ENCODE data around the gene PSMB7.

The PSMB7 gene

GRCh38 chr9:124335320-124335707 lies 79.9 kb downstream of the PSMB7 start:
- no peak overlapping the region for H3K9ac ChIP-seq (ENCODE audit: low read length)
- no peak overlapping the region for H2AFZ ChIP-seq (ENCODE audit: low read length)
- no peak overlapping the region for H3K27ac ChIP-seq (ENCODE audit: low read length)
- H3K4me3 ChIP-seq (ENCODE audit: low read length): no peak overlapping the region
- H3K4me2 ChIP-seq (ENCODE audit: low read depth, low read length): no peak overlapping the region
- no peaks in the 10 kb centered on the region for H4K20me1 ChIP-seq (ENCODE audit: insufficient read depth, low read length)
- H3K36me3 ChIP-seq (replicated peaks; ENCODE audit: insufficient read depth, low read length): no peaks in the 10 kb centered on the region
- H3K79me2 ChIP-seq (ENCODE audit: low read length): no peaks in the 10 kb centered on the region
- DNase-seq: no peak
- H3K27me3 ChIP-seq (replicated peaks; ENCODE audit: insufficient read depth, low read length): no peaks in the 10 kb centered on the region
- no peaks in the 10 kb centered on the region for H3K9me2 ChIP-seq (replicated peaks; ENCODE audit: insufficient read depth, low read length)
- TF ChIP-seq, protein P1, sequence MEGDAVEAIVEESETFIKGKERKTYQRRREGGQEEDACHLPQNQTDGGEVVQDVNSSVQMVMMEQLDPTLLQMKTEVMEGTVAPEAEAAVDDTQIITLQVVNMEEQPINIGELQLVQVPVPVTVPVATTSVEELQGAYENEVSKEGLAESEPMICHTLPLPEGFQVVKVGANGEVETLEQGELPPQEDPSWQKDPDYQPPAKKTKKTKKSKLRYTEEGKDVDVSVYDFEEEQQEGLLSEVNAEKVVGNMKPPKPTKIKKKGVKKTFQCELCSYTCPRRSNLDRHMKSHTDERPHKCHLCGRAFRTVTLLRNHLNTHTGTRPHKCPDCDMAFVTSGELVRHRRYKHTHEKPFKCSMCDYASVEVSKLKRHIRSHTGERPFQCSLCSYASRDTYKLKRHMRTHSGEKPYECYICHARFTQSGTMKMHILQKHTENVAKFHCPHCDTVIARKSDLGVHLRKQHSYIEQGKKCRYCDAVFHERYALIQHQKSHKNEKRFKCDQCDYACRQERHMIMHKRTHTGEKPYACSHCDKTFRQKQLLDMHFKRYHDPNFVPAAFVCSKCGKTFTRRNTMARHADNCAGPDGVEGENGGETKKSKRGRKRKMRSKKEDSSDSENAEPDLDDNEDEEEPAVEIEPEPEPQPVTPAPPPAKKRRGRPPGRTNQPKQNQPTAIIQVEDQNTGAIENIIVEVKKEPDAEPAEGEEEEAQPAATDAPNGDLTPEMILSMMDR (IDR thresholded peaks at IDR 0.05; ENCODE audit: low read length): no peak
- TF ChIP-seq EZH2phosphoT487 (IDR thresholded peaks at IDR 0.05; ENCODE audit: low read length): no peak
- no peak for TF ChIP-seq EZH2 (optimal IDR thresholded peaks at IDR 0.05; ENCODE audit: low read depth, low read length)
- no peaks in the 10 kb centered on the region for H3F3A ChIP-seq (ENCODE audit: insufficient read depth, low read length)
- no peaks in the 10 kb centered on the region for H3K9me3 ChIP-seq (replicated peaks; ENCODE audit: insufficient read depth, low read length)
- H3K4me1 ChIP-seq (ENCODE audit: low read length): no peaks in the 10 kb centered on the region

- Histone ChIP-seq H3K4me2 (ENCODE audit: low read depth, low read length) (no peak overlapping the region), H4K20me1 (ENCODE audit: insufficient read depth, low read length) (no peaks in the 10 kb centered on the region), H3K9me3 (replicated peaks; ENCODE audit: insufficient read depth, low read length) (no peaks in the 10 kb centered on the region), H2AFZ (ENCODE audit: low read length) (no peak overlapping the region), H3K9me2 (replicated peaks; ENCODE audit: insufficient read depth, low read length) (no peaks in the 10 kb centered on the region), H3F3A (ENCODE audit: insufficient read depth, low read length) (no peaks in the 10 kb centered on the region), H3K27ac (ENCODE audit: low read length) (no peak overlapping the region), H3K4me3 (ENCODE audit: low read length) (no peak overlapping the region), H3K27me3 (replicated peaks; ENCODE audit: insufficient read depth, low read length) (no peaks in the 10 kb centered on the region), H3K36me3 (replicated peaks; ENCODE audit: insufficient read depth, low read length) (no peaks in the 10 kb centered on the region), H3K9ac (ENCODE audit: low read length) (no peak overlapping the region), H3K79me2 (ENCODE audit: low read length) (no peaks in the 10 kb centered on the region), H3K4me1 (ENCODE audit: low read length) (no peaks in the 10 kb centered on the region)
- TF ChIP-seq EZH2 (optimal IDR thresholded peaks at IDR 0.05; ENCODE audit: low read depth, low read length) (no peak), EZH2phosphoT487 (IDR thresholded peaks at IDR 0.05; ENCODE audit: low read length) (no peak)
- TF ChIP-seq, protein P1 (IDR thresholded peaks at IDR 0.05; ENCODE audit: low read length): no peak
- no peak for DNase-seq
Measured at GRCh38 chr9:124334568-124335319, 80.5 kb downstream of the PSMB7 start.

- H3K36me3 ChIP-seq (replicated peaks; ENCODE audit: insufficient read depth, low read length): no peaks in the 10 kb centered on the region
Measured at GRCh38 chr9:124333203-124333579, 82.1 kb downstream of the PSMB7 start.

More at GRCh38 chr9:124333203-124333579, 82.1 kb downstream of the PSMB7 start:
- Histone ChIP-seq H4K20me1 (ENCODE audit: insufficient read depth, low read length) (no peaks in the 10 kb centered on the region), H3K27ac (ENCODE audit: low read length) (no peak overlapping the region), H3K9ac (ENCODE audit: low read length) (no peak overlapping the region), H3K4me1 (ENCODE audit: low read length) (no peaks in the 10 kb centered on the region), H3K9me2 (replicated peaks; ENCODE audit: insufficient read depth, low read length) (no peaks in the 10 kb centered on the region), H3K79me2 (ENCODE audit: low read length) (no peaks in the 10 kb centered on the region), H3K4me3 (ENCODE audit: low read length) (no peak overlapping the region), H3K27me3 (replicated peaks; ENCODE audit: insufficient read depth, low read length) (no peaks in the 10 kb centered on the region), H3F3A (ENCODE audit: insufficient read depth, low read length) (no peaks in the 10 kb centered on the region), H2AFZ (ENCODE audit: low read length) (no peak overlapping the region), H3K9me3 (replicated peaks; ENCODE audit: insufficient read depth, low read length) (no peaks in the 10 kb centered on the region), H3K4me2 (ENCODE audit: low read depth, low read length) (no peak overlapping the region)
- no peak for DNase-seq
- no peak for TF ChIP-seq EZH2phosphoT487 (IDR thresholded peaks at IDR 0.05; ENCODE audit: low read length)
- TF ChIP-seq EZH2 (optimal IDR thresholded peaks at IDR 0.05; ENCODE audit: low read depth, low read length): no peak
- TF ChIP-seq, protein P1 (IDR thresholded peaks at IDR 0.05; ENCODE audit: low read length): no peak

Data from MM.1S (cell line).